Large intestine (tissue), 3 donors: Measurements from ENCODE around the gene TSEN34. TPM values are rescaled to one million over a fixed set of nuclear protein-coding genes. Genes with fewer than 3 reads are reported as not detected.
A peak's percentile ranks its signal among the peaks of the same experiment; 100 is the strongest.

ENCODE experiments used
- DNase-seq, 2 donors: peaks; one replicate each; pipeline versions ENCODE4 v3.0.0 to v3.0.0-alpha.2; 2013
- H3K27ac ChIP-seq: one replicate; pipeline ENCODE4 v1.5.1; 2013; ENCODE audit warnings: low read length
- H3K27me3 ChIP-seq: 2 replicates; pipeline ENCODE4 v1.6.1; 2013; ENCODE audit warnings: low read length; ENCODE audit not compliant: control insufficient read depth, insufficient read depth
- H3K36me3 ChIP-seq: 2 replicates; pipeline ENCODE4 v1.6.1; 2013; ENCODE audit warnings: low read length; ENCODE audit not compliant: control insufficient read depth, insufficient read depth
- H3K4me1 ChIP-seq: one replicate; pipeline ENCODE4 v1.6.1; 2013; ENCODE audit warnings: low read length; ENCODE audit not compliant: control insufficient read depth, insufficient read depth
- H3K4me3 ChIP-seq: one replicate; pipeline ENCODE4 v1.5.1; 2013; ENCODE audit warnings: low read length
- H3K9me3 ChIP-seq: one replicate; pipeline ENCODE4 v1.6.1; 2013; ENCODE audit warnings: mild to moderate bottlenecking, low read depth, low read length, moderate library complexity; ENCODE audit not compliant: control insufficient read depth
- WGBS: methylation state at CpG from one replicate; pipeline ENCODE4 v1.1.5; 2013; ENCODE audit warnings: low lambda C conversion rate; ENCODE audit not compliant: insufficient coverage; 5-methylcytosine and 5-hydroxymethylcytosine counted together
- polyA plus RNA-seq: library from polyadenylated mRNA; unstranded; fragments of 120-200 nt; gene quantifications from one replicate; pipeline ENCODE4 v1.2.1, GENCODE V29; 2013

The TSEN34 gene
- polyA plus RNA-seq, 1 donor: 52.7 TPM

- Histone ChIP-seq H3K27ac (peak within 1 kb of the TSS; percentile 88), H3K9me3 (no peaks in the 10 kb centered on the region), H3K4me1 (peaks cover 33% of the 10 kb centered on the region), H3K4me3 (peak within 1 kb of the TSS; percentile 70), H3K27me3 (no peaks in the 10 kb centered on the region), H3K36me3 (peaks cover 36% of the 10 kb centered on the region)
- no CpG with 5 or more reads among the region's 72 CpGs for WGBS
- peak; percentile 100 for DNase-seq
These were observed 31.5 kb upstream of the TSEN34 start, which contains the start of gene LENG1 for GRCh38 chr19:54159352-54160181. Gene LENG1, minus strand, starts transcription at chr19:54159721. Its CDS starts 26 bp downstream, at chr19:54159695.

DNA sequence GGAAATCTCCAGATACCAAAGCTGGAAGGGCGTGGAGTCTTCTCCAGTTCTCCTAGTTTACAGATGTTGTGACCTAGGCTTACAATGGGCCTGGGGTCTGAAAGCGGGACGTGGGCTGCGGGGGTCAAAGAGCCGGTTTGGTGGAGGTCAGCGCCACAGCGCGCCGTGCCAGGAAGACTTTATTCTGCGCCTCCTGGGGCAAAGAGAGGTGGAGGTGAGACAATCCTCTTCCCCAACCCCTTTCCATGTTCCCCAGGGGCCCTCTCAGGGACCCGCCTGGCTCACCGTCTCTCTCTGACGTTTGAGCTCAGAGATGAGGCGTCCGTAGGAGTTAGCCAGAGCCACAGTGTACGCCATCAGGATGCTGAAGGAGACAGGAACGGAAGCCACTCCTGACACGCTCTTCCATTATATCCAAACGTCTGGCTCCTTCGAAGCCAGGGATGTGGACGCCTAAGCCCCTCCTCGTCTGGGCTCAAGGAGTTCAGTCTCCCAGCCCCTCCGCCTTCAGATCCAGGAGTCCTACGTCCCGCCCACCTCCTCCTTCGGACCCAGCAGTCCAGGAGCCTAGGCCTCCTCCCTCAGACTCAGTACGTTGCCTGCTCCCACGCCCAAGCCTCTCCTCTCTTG is 30.8 kb upstream of the TSEN34 start:
- Histone ChIP-seq H3K27me3 (no peaks in the 10 kb centered on the region), H3K36me3 (peaks cover 28% of the 10 kb centered on the region), H3K9me3 (peaks cover 3% of the 10 kb centered on the region), H3K4me1 (peaks cover 34% of the 10 kb centered on the region), H3K4me3 (peak overlapping the region; percentile 47), H3K27ac (peak overlapping the region; percentile 72)
- no peak for DNase-seq
- WGBS: no CpG with 5 or more reads among the region's 28 CpGs

- no peak overlapping the region for H3K27ac ChIP-seq
- DNase-seq: peak in 1 of 2 donors; percentile 26
These were observed 30.3 kb upstream of the TSEN34 start for GRCh38 chr19:54160854-54161253.

GRCh38 chr19:54162241-54162805 is 28.8 kb upstream of the TSEN34 start:
- Histone ChIP-seq H3K4me1 (peaks cover 40% of the 10 kb centered on the region), H3K27ac (peak overlapping the region; percentile 87), H3K9me3 (peaks cover 3% of the 10 kb centered on the region), H3K36me3 (peaks cover 9% of the 10 kb centered on the region), H3K27me3 (no peaks in the 10 kb centered on the region), H3K4me3 (peak overlapping the region; percentile 40)
- DNase-seq: peak; percentile 81 to 92
- whole genome bisulfite sequencing: no CpG with 5 or more reads among the region's 35 CpGs

More at GRCh38 chr19:54160854-54161253, 30.3 kb upstream of the TSEN34 start:
- Histone ChIP-seq H3K4me3 (peak overlapping the region; percentile 47), H3K4me1 (peaks cover 40% of the 10 kb centered on the region), H3K9me3 (peaks cover 3% of the 10 kb centered on the region), H3K36me3 (peaks cover 23% of the 10 kb centered on the region), H3K27me3 (no peaks in the 10 kb centered on the region)
- WGBS: no CpG with 5 or more reads among the region's 13 CpGs

DNA sequence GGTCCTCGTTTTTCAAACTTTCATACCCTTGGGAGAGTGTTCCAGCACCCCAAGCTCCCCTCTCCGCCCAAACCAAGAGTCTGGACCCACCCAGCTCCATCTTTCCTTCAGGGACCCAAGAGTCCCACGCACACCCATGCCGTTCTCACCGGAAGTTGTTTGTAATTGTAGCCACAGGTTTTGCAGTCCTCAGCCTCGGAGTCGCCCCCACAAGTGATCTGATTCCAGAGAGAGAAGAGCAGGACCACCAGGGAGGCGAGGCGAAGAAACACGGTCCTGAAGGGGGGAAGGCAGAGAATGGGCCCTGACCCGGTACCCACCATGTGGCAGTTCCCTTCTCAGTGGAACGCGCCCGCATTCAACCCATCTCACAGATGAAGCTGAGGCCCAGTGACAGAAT is 28.2 kb upstream of the TSEN34 start:
- no CpG with 5 or more reads among the region's 14 CpGs for WGBS
- H3K27ac ChIP-seq: peak overlapping the region; percentile 87
- H3K4me1 ChIP-seq: peaks cover 40% of the 10 kb centered on the region
- H3K27me3 ChIP-seq: no peaks in the 10 kb centered on the region
- peaks cover 5% of the 10 kb centered on the region for H3K36me3 ChIP-seq
- peak overlapping the region; percentile 40 for H3K4me3 ChIP-seq
- no peak for DNase-seq
- peaks cover 3% of the 10 kb centered on the region for H3K9me3 ChIP-seq

DNA sequence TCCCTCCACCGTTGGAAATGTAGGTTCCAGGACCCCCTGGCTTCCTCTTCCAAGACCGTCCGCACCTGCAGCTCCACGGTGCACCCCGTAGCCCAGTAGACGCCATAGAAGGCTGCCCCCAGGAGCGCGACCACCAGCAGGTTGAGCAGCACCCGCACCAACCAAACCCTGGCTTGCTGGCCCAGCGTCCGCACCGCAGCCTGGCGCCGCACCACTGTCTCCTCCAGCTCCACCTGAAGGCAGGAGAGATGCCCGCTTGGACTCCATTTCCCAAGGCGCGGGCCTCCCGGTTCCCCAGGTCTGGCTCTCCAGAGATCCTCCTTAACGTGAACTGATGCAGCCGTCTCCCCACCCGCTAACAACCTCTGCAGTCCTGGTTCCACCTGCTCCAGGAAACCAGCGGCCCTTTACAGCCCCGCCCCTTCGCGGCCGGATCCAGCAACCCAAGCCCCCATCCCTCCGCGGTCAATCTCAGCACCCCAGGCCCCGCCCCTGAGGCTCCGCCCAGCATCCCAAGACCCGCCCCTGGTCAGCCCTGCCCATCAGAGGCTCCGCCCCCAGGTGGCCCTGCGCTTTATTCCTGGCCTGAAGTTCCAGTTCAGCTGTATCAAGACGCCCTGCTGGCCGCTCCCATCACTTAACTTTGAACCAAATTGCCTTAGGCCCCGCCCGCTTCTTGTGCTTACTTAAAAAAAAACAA is 26.6 kb upstream of the TSEN34 start:
- Histone ChIP-seq H3K9me3 (peaks cover 3% of the 10 kb centered on the region), H3K36me3 (no peaks in the 10 kb centered on the region), H3K27me3 (no peaks in the 10 kb centered on the region), H3K27ac (no peak overlapping the region), H3K4me3 (no peak overlapping the region), H3K4me1 (peaks cover 38% of the 10 kb centered on the region)
- WGBS: no CpG with 5 or more reads among the region's 37 CpGs
- DNase-seq: peak in 1 of 2 donors; percentile 78

- Histone ChIP-seq H3K4me1 (peaks cover 36% of the 10 kb centered on the region), H3K27me3 (no peaks in the 10 kb centered on the region), H3K36me3 (no peaks in the 10 kb centered on the region), H3K27ac (no peak overlapping the region), H3K4me3 (no peak overlapping the region), H3K9me3 (peaks cover 3% of the 10 kb centered on the region)
- no peak for DNase-seq
- WGBS: no CpG with 5 or more reads among the region's 25 CpGs
These were observed 25.9 kb upstream of the TSEN34 start for GRCh38 chr19:54165222-54165621.

GRCh38 chr19:54168174-54168917 is 22.8 kb upstream of the TSEN34 start:
- no peak overlapping the region for H3K27ac ChIP-seq
- no CpG with 5 or more reads among the region's 25 CpGs for WGBS
- H3K27me3 ChIP-seq: no peaks in the 10 kb centered on the region

GRCh38 chr19:54169149-54169740 is 21.9 kb upstream of the TSEN34 start:
- Histone ChIP-seq H3K36me3 (peaks cover 3% of the 10 kb centered on the region), H3K27ac (no peak overlapping the region), H3K9me3 (peaks cover 5% of the 10 kb centered on the region), H3K4me1 (peaks cover 13% of the 10 kb centered on the region), H3K4me3 (no peak overlapping the region), H3K27me3 (no peaks in the 10 kb centered on the region)
- WGBS: no CpG with 5 or more reads among the region's 21 CpGs
- DNase-seq: no peak

More at GRCh38 chr19:54168174-54168917, 22.8 kb upstream of the TSEN34 start:
- H3K4me1 ChIP-seq: peaks cover 15% of the 10 kb centered on the region
- no peak overlapping the region for H3K4me3 ChIP-seq
- DNase-seq: peak; percentile 85 to 89
- H3K9me3 ChIP-seq: peaks cover 3% of the 10 kb centered on the region
- peaks cover 3% of the 10 kb centered on the region for H3K36me3 ChIP-seq
